ENCODE data around the gene KLHL42. TPM values are rescaled to one million over a fixed set of nuclear protein-coding genes. Genes with fewer than 3 reads are reported as not detected.

The KLHL42 gene
- total and polyA plus RNA-seq, 8 donors, result 10.7 to 21.3 (median 15.1) TPM

DNA sequence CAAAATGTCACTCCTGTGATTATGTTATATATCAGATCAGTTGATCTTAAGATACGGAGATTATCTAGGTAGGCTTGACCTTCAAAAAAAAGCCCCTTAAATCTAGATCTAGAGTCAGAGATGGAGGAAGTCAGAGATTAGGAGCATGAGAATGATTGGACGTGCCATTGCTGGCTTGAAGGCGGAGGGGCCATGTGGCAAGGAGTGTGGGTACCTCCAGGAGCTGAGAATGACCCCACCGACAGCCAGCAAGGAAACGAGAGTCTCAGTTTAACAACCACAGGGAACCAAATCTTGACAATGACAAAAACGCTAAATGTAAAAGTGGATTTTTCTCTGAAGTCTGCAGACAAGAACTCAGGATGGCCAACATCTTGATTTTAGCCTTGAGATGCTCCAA lies 32.5 kb downstream of the KLHL42 start:
- intact Hi-C loops (cut with DNase I), result loop anchor here in 1 of 3 donors (10.0 kb wide), 1 partner anchor 78 kb away; no protein-coding TSS in a partner anchor
- H3K36me3 ChIP-seq, result no peaks in the 10 kb centered on the region
- H3K4me3 ChIP-seq, result no peak overlapping the region
- WGBS, 2 donors, result 75 to 79% methylated on average over 6 of the region's 6 CpGs
- DNase-seq (no peak), ATAC-seq (no peak), FAIRE-seq (no peak)
- H3K9me3 ChIP-seq, result no peaks in the 10 kb centered on the region
- no peaks in the 10 kb centered on the region for H3K27me3 ChIP-seq
- H3K27ac ChIP-seq, result no peak overlapping the region
- TF ChIP-seq, protein P1, sequence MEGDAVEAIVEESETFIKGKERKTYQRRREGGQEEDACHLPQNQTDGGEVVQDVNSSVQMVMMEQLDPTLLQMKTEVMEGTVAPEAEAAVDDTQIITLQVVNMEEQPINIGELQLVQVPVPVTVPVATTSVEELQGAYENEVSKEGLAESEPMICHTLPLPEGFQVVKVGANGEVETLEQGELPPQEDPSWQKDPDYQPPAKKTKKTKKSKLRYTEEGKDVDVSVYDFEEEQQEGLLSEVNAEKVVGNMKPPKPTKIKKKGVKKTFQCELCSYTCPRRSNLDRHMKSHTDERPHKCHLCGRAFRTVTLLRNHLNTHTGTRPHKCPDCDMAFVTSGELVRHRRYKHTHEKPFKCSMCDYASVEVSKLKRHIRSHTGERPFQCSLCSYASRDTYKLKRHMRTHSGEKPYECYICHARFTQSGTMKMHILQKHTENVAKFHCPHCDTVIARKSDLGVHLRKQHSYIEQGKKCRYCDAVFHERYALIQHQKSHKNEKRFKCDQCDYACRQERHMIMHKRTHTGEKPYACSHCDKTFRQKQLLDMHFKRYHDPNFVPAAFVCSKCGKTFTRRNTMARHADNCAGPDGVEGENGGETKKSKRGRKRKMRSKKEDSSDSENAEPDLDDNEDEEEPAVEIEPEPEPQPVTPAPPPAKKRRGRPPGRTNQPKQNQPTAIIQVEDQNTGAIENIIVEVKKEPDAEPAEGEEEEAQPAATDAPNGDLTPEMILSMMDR (IDR thresholded peaks at IDR 0.05), result no peak
- peaks cover 0 to 7% (median 5%) of the 10 kb centered on the region in 3 donors for H3K4me1 ChIP-seq

DNA sequence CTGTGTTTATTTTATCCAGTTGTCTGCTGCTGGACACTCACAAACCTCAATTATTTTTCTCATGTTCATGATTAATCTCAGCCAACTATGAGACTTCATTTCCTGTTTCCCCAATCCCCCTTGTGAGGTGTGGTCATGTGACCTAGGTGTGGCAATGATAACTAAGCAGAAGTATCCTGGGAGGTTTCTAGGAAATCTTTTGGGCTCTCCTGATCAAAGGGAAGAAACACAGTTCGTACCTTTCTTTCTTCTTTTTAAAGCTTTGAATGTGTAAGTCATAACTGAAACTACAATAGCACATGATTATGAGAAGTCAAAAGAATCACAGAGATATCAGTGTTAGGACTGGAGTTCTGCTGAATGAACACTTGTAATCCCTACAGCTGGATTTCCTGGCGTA lies 34.4 kb downstream of the KLHL42 start:
- FAIRE-seq (no peak), DNase-seq (no peak), ATAC-seq (no peak)
- intact Hi-C loops (cut with DNase I), result loop anchor here in 1 of 3 donors (10.0 kb wide), 1 partner anchor 80 kb away; no protein-coding TSS in a partner anchor
- TF ChIP-seq, protein P1 (IDR thresholded peaks at IDR 0.05), result no peak
- Histone ChIP-seq H3K4me1 (peaks cover 0 to 8% (median 0%) of the 10 kb centered on the region in 3 donors), H3K27me3 (no peaks in the 10 kb centered on the region), H3K4me3 (no peak overlapping the region), H3K36me3 (no peaks in the 10 kb centered on the region), H3K9me3 (no peaks in the 10 kb centered on the region), H3K27ac (no peak overlapping the region)
- WGBS, 2 donors, result 66 to 67% methylated on average over 2 of the region's 2 CpGs

DNA sequence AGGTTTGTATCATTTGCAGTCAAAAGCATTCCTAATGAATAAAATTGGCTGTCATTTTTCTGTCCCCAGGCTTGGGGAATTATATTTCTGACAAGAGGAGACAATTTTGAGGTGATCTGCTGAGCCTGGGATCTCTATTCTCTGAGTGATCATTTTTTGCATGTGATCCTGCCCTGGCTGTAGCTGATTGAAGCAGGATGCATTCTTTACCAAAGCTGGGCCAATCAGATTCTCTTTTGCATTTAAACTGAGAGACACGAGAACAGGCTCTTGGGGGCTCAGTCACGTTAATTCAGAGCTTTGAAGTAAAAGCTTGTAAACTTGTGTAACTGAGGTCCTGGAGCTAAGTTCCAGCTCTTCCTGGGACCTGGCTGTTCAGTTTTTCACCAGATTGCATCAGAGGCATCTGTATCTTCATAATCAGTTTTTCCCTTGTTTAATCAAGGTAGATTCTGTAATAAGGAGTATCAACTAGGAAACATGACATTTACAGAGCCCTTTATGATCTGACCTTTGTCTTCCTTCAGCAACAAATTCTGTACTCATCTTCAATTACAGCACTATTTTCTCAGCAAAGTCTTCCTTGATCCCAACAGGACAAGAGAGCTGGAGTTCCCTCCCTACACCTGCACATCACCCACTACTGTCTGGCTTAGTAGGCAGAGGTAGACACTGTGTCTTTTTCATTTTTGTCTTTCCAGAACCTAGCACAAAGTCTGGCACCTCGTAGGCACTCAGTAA lies 35.0 kb downstream of the KLHL42 start:
- intact Hi-C loops (cut with DNase I), result loop anchor here in 1 of 3 donors (10.0 kb wide), 1 partner anchor 80 kb away; no protein-coding TSS in a partner anchor
- H3K36me3 ChIP-seq, result no peaks in the 10 kb centered on the region
- no peak for FAIRE-seq
- H3K27me3 ChIP-seq, result no peaks in the 10 kb centered on the region
- H3K9me3 ChIP-seq, result no peaks in the 10 kb centered on the region
- ATAC-seq, result no peak
- H3K4me3 ChIP-seq, result no peak overlapping the region
- H3K27ac ChIP-seq, result no peak overlapping the region
- no peak for DNase-seq
- whole genome bisulfite sequencing, 2 donors, result 49 to 56% methylated on average over 3 of the region's 3 CpGs
- TF ChIP-seq, protein P1 (IDR thresholded peaks at IDR 0.05), result no peak
- peaks cover 0 to 8% (median 0%) of the 10 kb centered on the region in 3 donors for H3K4me1 ChIP-seq

DNA sequence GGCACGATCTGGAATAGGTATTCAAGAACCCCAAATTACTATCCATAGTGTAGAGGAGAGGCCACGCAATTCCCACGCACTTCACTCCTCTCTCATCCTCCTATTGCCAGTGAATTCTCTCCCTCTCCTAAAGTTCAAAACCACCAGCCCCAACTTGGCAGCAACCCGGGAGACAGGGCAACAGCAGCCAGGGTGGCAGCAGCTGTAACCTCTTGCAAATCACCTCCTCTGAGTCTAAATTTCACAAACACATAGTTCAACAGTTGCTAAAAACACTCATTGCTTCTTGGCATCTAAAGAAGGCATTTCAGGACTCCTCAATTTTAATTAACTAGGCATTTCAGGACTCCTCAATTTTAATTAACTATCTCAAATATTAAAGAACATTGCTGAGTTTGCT lies 37.7 kb downstream of the KLHL42 start:
- no peak overlapping the region for H3K4me3 ChIP-seq
- FAIRE-seq, result no peak
- WGBS, 2 donors, result 70 to 80% methylated on average over 4 of the region's 4 CpGs
- H3K4me1 ChIP-seq, result peaks cover 0 to 11% (median 8%) of the 10 kb centered on the region in 3 donors
- no peaks in the 10 kb centered on the region for H3K36me3 ChIP-seq
- no peaks in the 10 kb centered on the region for H3K9me3 ChIP-seq
- intact Hi-C loops (cut with DNase I), result loop anchor here in 1 of 3 donors (10.0 kb wide), 1 partner anchor 83 kb away; no protein-coding TSS in a partner anchor
- ATAC-seq, result no peak
- TF ChIP-seq, protein P1 (IDR thresholded peaks at IDR 0.05), result no peak
- H3K27me3 ChIP-seq, result no peaks in the 10 kb centered on the region
- peak overlapping the region in 2 of 4 donors; percentile 31 for H3K27ac ChIP-seq
- no peak for DNase-seq
